ENCODE data around the gene GAGE10. TPM values are rescaled to one million over a fixed set of nuclear protein-coding genes. Genes with fewer than 3 reads are reported as not detected.
A peak's percentile ranks its signal among the peaks of the same experiment; 100 is the strongest.
"Not testable (repeated sequence)": the region's sequence is repeated elsewhere in the genome, so short reads cannot be mapped to it uniquely, and the experiment has no call there.

The GAGE10 gene
- total RNA-seq, 2 experiments from 2014 or later = not detected

GRCh38 chrX:49277535-49277830, 26.0 kb upstream of the GAGE10 start:
- peak overlapping the region; percentile 94 for H3K27ac Mint-ChIP-seq
- peaks cover 86% of the 10 kb centered on the region for H3K4me1 Mint-ChIP-seq (ENCODE audit: low read depth)
- H3K27me3 Mint-ChIP-seq (ENCODE audit: low read depth) = no peaks in the 10 kb centered on the region
- intact Hi-C loops (cut with micrococcal nuclease) = loop anchor here (1.0 to 10.0 kb wide), 3 partner anchors 8 to 647 kb away; partner anchors contain the start of genes CLCN5 and PPP1R3F
- no peaks in the 10 kb centered on the region for H3K9me3 Mint-ChIP-seq
- CTCF ChIA-PET = no interaction called here
- H3K36me3 Mint-ChIP-seq (ENCODE audit: low read depth) = peaks cover 2% of the 10 kb centered on the region
- peak overlapping the region; percentile 39 for H3K4me3 Mint-ChIP-seq
- no peak for DNase-seq

- peak overlapping the region; percentile 94 for H3K27ac Mint-ChIP-seq
- intact Hi-C loops (cut with micrococcal nuclease) = loop anchor here (10.0 kb wide), 1 partner anchor 647 kb away; the partner anchor contains the start of gene CLCN5
Observed at GRCh38 chrX:49278081-49278480, 25.4 kb upstream of the GAGE10 start.

DNA sequence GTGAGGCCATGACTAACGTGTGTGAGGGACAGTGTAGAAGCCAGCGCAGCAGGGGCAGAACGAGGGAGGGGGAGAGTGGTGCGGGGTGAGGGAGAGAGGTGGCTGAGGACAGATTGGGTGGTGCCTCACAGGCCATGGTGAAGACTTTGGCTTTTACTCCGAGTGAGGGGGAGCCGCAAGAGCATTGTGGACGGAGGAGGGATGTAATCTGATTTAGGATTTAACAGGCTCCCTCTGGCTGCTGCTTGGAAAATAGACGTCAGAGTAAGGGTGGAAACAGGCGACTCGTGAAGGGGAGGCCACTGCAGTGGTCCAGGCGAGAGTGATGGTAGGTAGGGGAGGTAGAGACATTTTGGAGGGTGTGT, 20.8 kb upstream of the GAGE10 start:
- no peaks in the 10 kb centered on the region for H3K27me3 Mint-ChIP-seq (ENCODE audit: low read depth)
- no peak for DNase-seq
- intact Hi-C loops (cut with micrococcal nuclease) = no loop called here
- peaks cover 50% of the 10 kb centered on the region for H3K4me1 Mint-ChIP-seq (ENCODE audit: low read depth)
- no peaks in the 10 kb centered on the region for H3K36me3 Mint-ChIP-seq (ENCODE audit: low read depth)
- H3K4me3 Mint-ChIP-seq = no peak overlapping the region
- peak overlapping the region; percentile 28 for H3K27ac Mint-ChIP-seq
- CTCF ChIA-PET = no interaction called here
- no peaks in the 10 kb centered on the region for H3K9me3 Mint-ChIP-seq

More at GRCh38 chrX:49278081-49278480, 25.4 kb upstream of the GAGE10 start:
- CTCF ChIA-PET = no interaction called here
- no peaks in the 10 kb centered on the region for H3K27me3 Mint-ChIP-seq (ENCODE audit: low read depth)
- peak overlapping the region; percentile 39 for H3K4me3 Mint-ChIP-seq
- no peak for DNase-seq
- H3K4me1 Mint-ChIP-seq (ENCODE audit: low read depth) = peaks cover 85% of the 10 kb centered on the region
- no peaks in the 10 kb centered on the region for H3K9me3 Mint-ChIP-seq
- H3K36me3 Mint-ChIP-seq (ENCODE audit: low read depth) = peaks cover 2% of the 10 kb centered on the region

- DNase-seq = no peak
- Mint-ChIP-seq H3K27me3 (ENCODE audit: low read depth) (no peaks in the 10 kb centered on the region), H3K27ac (no peak overlapping the region), H3K9me3 (no peaks in the 10 kb centered on the region), H3K4me1 (ENCODE audit: low read depth) (peaks cover 48% of the 10 kb centered on the region), H3K36me3 (ENCODE audit: low read depth) (no peaks in the 10 kb centered on the region), H3K4me3 (no peak overlapping the region)
- intact Hi-C loops (cut with micrococcal nuclease) = no loop called here
- CTCF ChIA-PET = no interaction called here
Observed at GRCh38 chrX:49284212-49284611, 19.2 kb upstream of the GAGE10 start.

DNA sequence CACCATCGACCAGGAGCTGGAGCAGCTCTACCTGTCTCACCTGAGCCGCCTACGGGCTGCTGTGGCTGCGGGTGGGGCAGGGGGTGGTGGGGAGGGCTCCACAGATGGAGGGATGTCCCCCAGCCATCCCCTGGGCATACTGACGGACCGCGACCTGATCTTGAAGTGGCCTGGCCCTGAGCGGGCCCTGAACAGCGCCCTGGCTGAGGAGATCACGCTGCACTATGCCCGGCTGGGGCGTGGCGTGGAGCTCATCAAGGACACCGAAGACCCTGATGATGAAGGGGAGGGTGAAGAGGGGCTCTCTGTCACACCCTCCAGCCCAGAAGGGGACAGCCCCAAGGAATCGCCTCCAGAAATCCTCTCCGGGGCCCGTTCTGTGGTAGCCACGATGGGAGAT, 17.3 kb upstream of the GAGE10 start:
- H3K4me3 Mint-ChIP-seq = no peak overlapping the region
- DNase-seq = no peak
- H3K27ac Mint-ChIP-seq = no peak overlapping the region
- H3K36me3 Mint-ChIP-seq (ENCODE audit: low read depth) = no peaks in the 10 kb centered on the region
- no peaks in the 10 kb centered on the region for H3K27me3 Mint-ChIP-seq (ENCODE audit: low read depth)
- no peaks in the 10 kb centered on the region for H3K9me3 Mint-ChIP-seq
- CTCF ChIA-PET = interaction anchor here (0.6 kb wide), 1 partner anchor 27 kb away, joined by 3 read pairs; no protein-coding TSS in a partner anchor
- peaks cover 39% of the 10 kb centered on the region for H3K4me1 Mint-ChIP-seq (ENCODE audit: low read depth)
- intact Hi-C loops (cut with micrococcal nuclease) = no loop called here

GRCh38 chrX:49286581-49286980, 16.9 kb upstream of the GAGE10 start:
- CTCF ChIA-PET = interaction anchor here (0.6 kb wide), 1 partner anchor 26 kb away, joined by 3 read pairs; no protein-coding TSS in a partner anchor
- no peak overlapping the region for H3K27ac Mint-ChIP-seq
- H3K27me3 Mint-ChIP-seq (ENCODE audit: low read depth) = no peaks in the 10 kb centered on the region

DNA sequence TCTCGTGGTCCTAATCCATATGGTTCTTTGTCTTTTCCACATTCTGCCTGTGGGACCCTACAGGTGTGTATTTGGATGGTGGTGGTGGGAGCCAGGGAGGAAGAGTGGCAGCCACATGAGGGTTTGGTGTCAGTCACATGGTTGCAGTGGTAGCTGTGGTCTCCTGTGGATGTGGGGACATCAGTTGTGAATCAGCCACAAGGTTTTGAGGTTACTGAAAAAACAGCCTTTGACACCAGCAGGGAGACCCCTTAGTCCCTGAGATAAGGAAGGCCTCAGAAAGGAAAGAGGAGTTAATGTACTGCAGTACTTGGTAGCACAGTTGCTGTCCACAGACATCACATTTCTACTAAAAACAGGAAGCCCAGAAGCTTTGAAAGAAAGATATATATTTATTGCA, 15.8 kb upstream of the GAGE10 start:
- DNase-seq = no peak
- no peak overlapping the region for H3K4me3 Mint-ChIP-seq
- intact Hi-C loops (cut with micrococcal nuclease) = no loop called here
- peaks cover 37% of the 10 kb centered on the region for H3K4me1 Mint-ChIP-seq (ENCODE audit: low read depth)
- no peaks in the 10 kb centered on the region for H3K27me3 Mint-ChIP-seq (ENCODE audit: low read depth)
- no peaks in the 10 kb centered on the region for H3K9me3 Mint-ChIP-seq
- CTCF ChIA-PET = interaction anchor here (1.3 kb wide), 1 partner anchor 95 kb away, joined by 4 read pairs; no protein-coding TSS in a partner anchor
- H3K27ac Mint-ChIP-seq = no peak overlapping the region
- H3K36me3 Mint-ChIP-seq (ENCODE audit: low read depth) = no peaks in the 10 kb centered on the region

More at GRCh38 chrX:49286581-49286980, 16.9 kb upstream of the GAGE10 start:
- Mint-ChIP-seq H3K4me1 (ENCODE audit: low read depth) (peaks cover 39% of the 10 kb centered on the region), H3K36me3 (ENCODE audit: low read depth) (no peaks in the 10 kb centered on the region), H3K9me3 (no peaks in the 10 kb centered on the region), H3K4me3 (no peak overlapping the region)
- intact Hi-C loops (cut with micrococcal nuclease) = no loop called here
- no peak for DNase-seq

DNA sequence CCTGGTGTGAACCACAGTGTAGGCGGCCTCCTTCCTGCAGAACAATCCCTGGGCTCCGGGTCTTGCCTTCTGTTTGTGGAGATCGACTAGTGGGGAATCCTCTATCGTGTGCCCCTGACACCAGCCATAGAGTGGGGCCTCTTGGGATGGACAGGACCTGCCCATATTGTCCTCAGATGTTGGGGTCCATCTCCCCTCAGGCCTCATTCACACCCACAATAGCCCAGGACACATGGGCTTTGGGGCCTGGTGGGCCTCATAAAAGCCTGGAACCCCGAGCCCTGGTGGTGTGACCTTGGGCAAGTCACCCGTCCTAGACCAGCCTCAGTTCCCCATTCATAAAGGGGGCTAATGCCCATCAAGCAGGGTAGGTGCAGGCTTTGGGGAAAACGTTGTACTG, 13.2 kb upstream of the GAGE10 start:
- H3K27ac Mint-ChIP-seq = no peak overlapping the region
- no peaks in the 10 kb centered on the region for H3K9me3 Mint-ChIP-seq
- DNase-seq = no peak
- intact Hi-C loops (cut with micrococcal nuclease) = loop anchor here (5.0 to 10.0 kb wide), 3 partner anchors 355 to 627 kb away; no protein-coding TSS in a partner anchor
- H3K4me3 Mint-ChIP-seq = no peak overlapping the region
- H3K36me3 Mint-ChIP-seq (ENCODE audit: low read depth) = no peaks in the 10 kb centered on the region
- H3K27me3 Mint-ChIP-seq (ENCODE audit: low read depth) = no peaks in the 10 kb centered on the region
- CTCF ChIA-PET = no interaction called here
- peaks cover 34% of the 10 kb centered on the region for H3K4me1 Mint-ChIP-seq (ENCODE audit: low read depth)

GRCh38 chrX:49291615-49292337, 11.7 kb upstream of the GAGE10 start:
- Mint-ChIP-seq H3K36me3 (ENCODE audit: low read depth) (no peaks in the 10 kb centered on the region), H3K27ac (no peak overlapping the region), H3K9me3 (no peaks in the 10 kb centered on the region), H3K27me3 (ENCODE audit: low read depth) (no peaks in the 10 kb centered on the region), H3K4me3 (no peak overlapping the region), H3K4me1 (ENCODE audit: low read depth) (peaks cover 35% of the 10 kb centered on the region)
- intact Hi-C loops (cut with micrococcal nuclease) = loop anchor here (1.0 to 10.0 kb wide), 4 partner anchors 353 to 626 kb away; no protein-coding TSS in a partner anchor
- CTCF ChIA-PET = interaction anchor here (0.7 to 2.6 kb wide), 8 partner anchors 10 to 462 kb away, joined by 3 to 17 read pairs (median 3); no protein-coding TSS in a partner anchor
- DNase-seq = peak; percentile 88

GRCh38 chrX:49292400-49293362, 10.8 kb upstream of the GAGE10 start:
- Mint-ChIP-seq H3K27ac (no peak overlapping the region), H3K9me3 (no peaks in the 10 kb centered on the region), H3K4me1 (ENCODE audit: low read depth) (peaks cover 28% of the 10 kb centered on the region), H3K4me3 (no peak overlapping the region), H3K36me3 (ENCODE audit: low read depth) (no peaks in the 10 kb centered on the region), H3K27me3 (ENCODE audit: low read depth) (no peaks in the 10 kb centered on the region)
- CTCF ChIA-PET = interaction anchor here (0.7 to 2.6 kb wide), 6 partner anchors 13 to 546 kb away, joined by 3 to 17 read pairs (median 3); no protein-coding TSS in a partner anchor
- intact Hi-C loops (cut with micrococcal nuclease) = loop anchor here (1.0 to 10.0 kb wide), 4 partner anchors 352 to 625 kb away; no protein-coding TSS in a partner anchor
- DNase-seq = no peak

- H3K9me3 Mint-ChIP-seq; DNase-seq; H3K36me3 Mint-ChIP-seq (ENCODE audit: low read depth); CTCF ChIA-PET; H3K27me3 Mint-ChIP-seq (ENCODE audit: low read depth); H3K27ac Mint-ChIP-seq; H3K4me3 Mint-ChIP-seq; H3K4me1 Mint-ChIP-seq (ENCODE audit: low read depth): not testable (repeated sequence)
- intact Hi-C loops (cut with micrococcal nuclease) = loop anchor here (10.0 kb wide), 1 partner anchor 346 kb away; no protein-coding TSS in a partner anchor
Observed at GRCh38 chrX:49299293-49299692, 4.2 kb upstream of the GAGE10 start.

DNA sequence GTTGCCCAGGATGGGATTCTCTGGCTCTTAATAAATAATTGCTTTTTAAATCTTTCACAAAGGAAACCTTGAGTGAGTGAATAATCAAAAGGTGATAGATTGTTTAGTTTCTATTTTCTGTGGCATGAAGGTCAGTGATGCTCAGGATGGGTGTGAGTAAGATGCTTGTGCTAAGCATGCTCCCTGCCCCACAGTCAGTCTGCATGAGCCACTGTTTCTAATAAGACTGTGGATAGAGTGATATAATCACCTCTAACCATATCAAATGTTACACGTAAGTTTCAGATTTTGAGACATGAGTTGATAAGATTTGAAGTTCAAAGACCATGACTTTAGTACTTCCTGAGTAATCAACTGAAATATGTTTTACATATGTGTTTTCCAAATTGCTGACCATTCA, 2.7 kb upstream of the GAGE10 start:
- no peak overlapping the region for H3K27ac Mint-ChIP-seq
- H3K27me3 Mint-ChIP-seq (ENCODE audit: low read depth) = no peaks in the 10 kb centered on the region
- CTCF ChIA-PET = no interaction called here
- no peak for DNase-seq
- intact Hi-C loops (cut with micrococcal nuclease) = no loop called here
- H3K4me3 Mint-ChIP-seq = no peak overlapping the region
- peaks cover 2% of the 10 kb centered on the region for H3K4me1 Mint-ChIP-seq (ENCODE audit: low read depth)
- H3K36me3 Mint-ChIP-seq (ENCODE audit: low read depth) = no peaks in the 10 kb centered on the region
- no peaks in the 10 kb centered on the region for H3K9me3 Mint-ChIP-seq
